WI38 (cell line): Measurements from ENCODE around the gene BRCA1.
"Not testable (repeated sequence)": the region's sequence is repeated elsewhere in the genome, so short reads cannot be mapped to it uniquely, and the experiment has no call there.

Source experiments
- H3K4me3 ChIP-seq: 2 replicates; pipeline ENCODE4 v1.5.1; 2011; ENCODE audit warnings: low read depth, mild to moderate bottlenecking, control low read depth, low read length
- TF ChIP-seq, protein P1 (sequence below): IDR thresholded peaks from 2 replicates; pipeline ENCODE4 v1.5.1; 2012; ENCODE audit warnings: low read depth, mild to moderate bottlenecking, control low read depth, low read length

Gene BRCA1

DNA sequence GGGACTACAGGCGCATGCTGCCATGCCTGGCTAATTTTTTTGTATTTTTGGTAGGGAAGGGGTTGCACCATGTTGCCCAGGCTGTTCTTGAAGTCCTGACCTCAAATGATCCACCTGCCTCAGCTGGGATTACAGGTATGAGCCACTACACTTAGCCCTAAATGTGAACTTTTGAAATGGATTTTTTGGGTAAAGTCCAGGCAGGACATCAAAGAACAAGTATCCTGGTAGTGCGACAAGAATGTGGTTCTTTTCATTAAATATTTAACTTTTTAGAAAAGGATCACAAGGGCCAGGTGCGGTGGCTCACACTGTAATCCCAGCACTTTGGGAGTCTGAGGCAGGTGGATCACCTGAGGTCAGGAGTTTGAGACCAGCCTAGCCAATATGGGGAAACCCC lies 30.5 kb upstream of the BRCA1 start:
- TF ChIP-seq, protein P1, sequence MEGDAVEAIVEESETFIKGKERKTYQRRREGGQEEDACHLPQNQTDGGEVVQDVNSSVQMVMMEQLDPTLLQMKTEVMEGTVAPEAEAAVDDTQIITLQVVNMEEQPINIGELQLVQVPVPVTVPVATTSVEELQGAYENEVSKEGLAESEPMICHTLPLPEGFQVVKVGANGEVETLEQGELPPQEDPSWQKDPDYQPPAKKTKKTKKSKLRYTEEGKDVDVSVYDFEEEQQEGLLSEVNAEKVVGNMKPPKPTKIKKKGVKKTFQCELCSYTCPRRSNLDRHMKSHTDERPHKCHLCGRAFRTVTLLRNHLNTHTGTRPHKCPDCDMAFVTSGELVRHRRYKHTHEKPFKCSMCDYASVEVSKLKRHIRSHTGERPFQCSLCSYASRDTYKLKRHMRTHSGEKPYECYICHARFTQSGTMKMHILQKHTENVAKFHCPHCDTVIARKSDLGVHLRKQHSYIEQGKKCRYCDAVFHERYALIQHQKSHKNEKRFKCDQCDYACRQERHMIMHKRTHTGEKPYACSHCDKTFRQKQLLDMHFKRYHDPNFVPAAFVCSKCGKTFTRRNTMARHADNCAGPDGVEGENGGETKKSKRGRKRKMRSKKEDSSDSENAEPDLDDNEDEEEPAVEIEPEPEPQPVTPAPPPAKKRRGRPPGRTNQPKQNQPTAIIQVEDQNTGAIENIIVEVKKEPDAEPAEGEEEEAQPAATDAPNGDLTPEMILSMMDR = no peak
- H3K4me3 ChIP-seq = no peak overlapping the region

GRCh38 chr17:43153197-43153835 lies 28.2 kb upstream of the BRCA1 start:
- H3K4me3 ChIP-seq = not testable (repeated sequence)

DNA sequence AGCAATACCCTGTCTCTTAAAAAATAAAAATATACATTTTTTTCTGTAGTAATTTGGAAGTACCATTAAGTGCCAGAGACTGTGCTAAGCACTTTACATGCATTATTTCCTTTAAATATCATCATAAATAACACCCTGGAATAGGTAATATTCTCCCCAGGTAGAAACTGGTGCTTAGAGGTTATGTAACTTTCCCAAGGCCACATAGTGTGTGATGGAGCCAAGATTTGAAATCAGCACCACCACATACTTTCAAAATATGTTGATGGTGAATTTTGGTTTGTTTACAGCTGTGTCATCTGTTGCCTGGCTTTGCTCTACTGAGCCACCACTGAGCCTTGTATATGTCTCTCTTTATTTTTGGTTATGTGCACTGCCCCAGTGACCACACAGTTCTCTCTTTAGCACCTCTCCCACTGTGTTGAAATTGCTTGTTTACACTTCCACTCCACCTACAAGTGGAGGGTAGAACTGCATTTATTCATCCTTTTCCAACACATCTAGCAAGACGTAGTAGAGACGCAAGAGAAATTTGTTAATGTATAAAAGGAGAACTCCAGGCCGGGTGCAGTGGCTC lies 26.8 kb upstream of the BRCA1 start:
- TF ChIP-seq, protein P1 = no peak
- H3K4me3 ChIP-seq = no peak overlapping the region

- H3K4me3 ChIP-seq = no peak overlapping the region
- TF ChIP-seq, protein P1 = no peak
These were observed 21.5 kb upstream of the BRCA1 start for GRCh38 chr17:43146649-43147048.

DNA sequence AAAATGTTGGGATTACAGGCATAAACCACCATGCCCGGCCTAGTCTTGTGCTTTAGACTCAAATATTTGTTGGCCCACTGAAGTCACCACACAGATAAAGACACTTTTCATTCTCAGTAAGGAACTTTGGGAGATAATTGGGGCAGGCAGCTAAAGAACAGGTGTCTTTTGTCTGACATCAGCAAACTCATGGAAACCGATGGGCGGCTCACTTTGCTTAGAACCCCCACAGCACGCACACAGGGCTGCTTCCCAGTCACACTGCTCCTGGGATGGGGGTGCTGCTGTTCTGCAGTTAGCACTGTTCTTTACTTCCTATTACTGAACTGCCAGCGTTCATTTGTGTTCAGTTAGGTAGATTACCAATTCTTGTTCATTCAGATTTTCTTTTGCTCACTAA lies 18.0 kb upstream of the BRCA1 start:
- H3K4me3 ChIP-seq = no peak overlapping the region

DNA sequence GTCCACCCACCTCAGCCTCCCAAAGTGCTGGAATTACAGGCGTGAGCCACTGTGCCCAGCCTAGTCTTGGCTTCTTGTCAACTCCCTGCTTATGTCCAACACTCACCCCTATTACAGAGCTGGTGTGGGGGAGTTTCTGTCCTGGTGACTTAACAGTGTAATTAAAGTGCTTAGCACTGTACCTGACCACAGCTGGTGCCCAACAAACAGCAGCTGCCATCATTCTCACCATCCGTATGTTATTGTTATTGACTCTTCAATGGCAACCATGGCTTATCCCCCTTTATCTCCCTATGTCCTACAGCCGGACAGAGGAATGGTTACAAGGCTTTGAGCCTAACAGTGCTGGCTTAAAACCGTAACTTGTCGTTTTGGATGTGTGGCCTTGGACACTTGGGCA lies 17.0 kb upstream of the BRCA1 start:
- H3K4me3 ChIP-seq = no peak overlapping the region
- TF ChIP-seq, protein P1 = no peak

More for the DNA sequence above, 18.0 kb upstream of the BRCA1 start:
- TF ChIP-seq, protein P1 = no peak

GRCh38 chr17:43140396-43141332 lies 15.5 kb upstream of the BRCA1 start:
- no peak overlapping the region for H3K4me3 ChIP-seq
- TF ChIP-seq, protein P1 = no peak

DNA sequence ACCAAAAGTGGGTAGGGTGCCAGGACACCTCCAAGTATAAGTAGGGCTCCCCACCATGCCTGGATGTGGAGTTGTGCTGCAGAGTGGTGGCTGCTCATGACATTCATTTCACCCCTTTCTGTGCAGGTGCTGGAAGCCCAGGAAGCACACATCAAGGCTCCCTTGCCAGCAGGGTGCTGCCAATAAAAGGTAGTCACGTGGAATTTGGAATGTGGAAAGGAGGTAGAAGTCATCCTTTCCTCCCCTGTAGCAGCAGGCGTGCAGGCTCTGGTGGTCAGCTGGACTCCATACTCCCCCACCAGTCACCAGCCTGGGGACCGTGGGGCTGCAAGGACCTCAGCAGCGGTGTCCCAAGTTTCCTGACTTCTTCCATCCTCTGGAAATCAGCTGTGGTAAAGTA lies 13.4 kb upstream of the BRCA1 start:
- H3K4me3 ChIP-seq = not testable (repeated sequence)

DNA sequence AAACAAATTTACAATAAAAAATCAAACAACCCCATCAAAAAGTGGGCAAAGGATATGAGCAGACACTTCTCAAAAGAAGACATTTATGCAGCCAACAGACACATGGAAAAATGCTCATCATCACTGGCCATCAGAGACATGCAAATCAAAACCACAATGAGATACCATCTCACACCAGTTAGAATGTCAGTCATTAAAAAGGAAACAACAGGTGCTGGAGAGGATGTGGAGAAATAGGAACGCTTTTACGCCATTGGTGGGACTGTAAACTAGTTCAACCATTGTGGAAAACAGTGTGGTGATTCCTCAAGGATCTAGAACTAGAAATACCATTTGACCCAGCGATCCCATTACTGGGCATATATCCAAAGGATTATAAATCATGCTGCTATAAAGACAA lies 11.4 kb upstream of the BRCA1 start:
- not testable (repeated sequence) for H3K4me3 ChIP-seq
